NB4 (cell line): ENCODE results near the gene CCDC18.

ENCODE experiments used
- CTCF ChIP-seq: IDR thresholded peaks from one replicate; pipeline ENCODE4 v1.5.1; 2012; ENCODE audit warnings: low read depth, low read length
- MAX ChIP-seq: IDR thresholded peaks from 2 replicates; pipeline ENCODE4 v1.6.1; 2011; ENCODE audit warnings: low read depth, low read length
- MYC ChIP-seq: IDR thresholded peaks from 2 replicates; pipeline ENCODE4 v1.6.1; 2011; ENCODE audit warnings: low read depth, low read length
- POLR2A ChIP-seq: IDR thresholded peaks from 2 replicates; pipeline ENCODE4 v1.6.1; 2011; ENCODE audit warnings: mild to moderate bottlenecking; ENCODE audit not compliant: insufficient read length; ENCODE audit errors: extremely low read depth

GRCh38 chr1:93321720-93322119, 141.2 kb downstream of the CCDC18 start:
- TF ChIP-seq POLR2A (no peak), CTCF (no peak), MAX (no peak), MYC (no peak)
